T-helper 1 cell (primary cell): ENCODE data around the gene POLA1.

Experiments used
- DNase-seq, 5 donors: peaks; one replicate each; pipeline ENCODE4 v3.0.0-alpha.2; 2012 to 2020

Gene POLA1

DNA sequence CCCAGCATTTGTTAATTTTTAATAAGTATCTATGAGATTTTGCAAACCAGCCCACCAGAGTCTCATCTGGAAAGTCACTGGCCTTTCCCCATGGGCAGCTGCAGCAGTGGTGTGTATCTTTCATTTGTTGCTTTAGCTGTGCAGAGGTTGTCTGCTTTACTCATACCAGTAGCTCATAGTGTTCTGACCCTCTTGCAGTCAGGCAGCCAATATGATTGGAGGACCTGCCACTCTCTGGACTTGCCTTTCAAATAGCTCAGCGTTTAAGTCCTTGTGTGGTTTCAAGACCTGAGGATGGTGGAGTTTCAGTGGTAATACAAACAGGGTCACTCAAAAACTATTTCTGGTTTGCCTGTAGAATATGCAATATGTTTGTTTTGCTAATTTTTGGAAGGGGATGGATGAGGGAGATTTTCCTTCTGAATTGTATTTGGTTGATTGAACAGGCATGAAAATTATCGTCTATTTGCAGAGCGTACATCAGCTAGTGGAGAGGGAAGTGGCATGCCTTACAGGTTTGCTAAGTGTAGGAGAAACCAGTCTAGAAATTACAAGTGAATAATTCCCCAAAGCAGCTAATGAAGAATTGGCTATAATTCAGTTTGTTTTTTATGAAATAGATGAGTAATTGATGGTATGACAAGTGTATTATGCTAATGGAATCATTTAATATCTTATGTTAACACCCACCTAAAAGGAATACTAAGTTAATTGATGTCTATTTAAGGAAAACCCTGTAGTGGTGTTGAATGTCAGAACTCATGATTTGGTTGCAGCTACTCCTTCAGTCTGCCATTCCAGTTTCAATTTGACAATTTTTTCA lies 8.9 kb downstream of the POLA1 start:
- DNase-seq: no peak

DNA sequence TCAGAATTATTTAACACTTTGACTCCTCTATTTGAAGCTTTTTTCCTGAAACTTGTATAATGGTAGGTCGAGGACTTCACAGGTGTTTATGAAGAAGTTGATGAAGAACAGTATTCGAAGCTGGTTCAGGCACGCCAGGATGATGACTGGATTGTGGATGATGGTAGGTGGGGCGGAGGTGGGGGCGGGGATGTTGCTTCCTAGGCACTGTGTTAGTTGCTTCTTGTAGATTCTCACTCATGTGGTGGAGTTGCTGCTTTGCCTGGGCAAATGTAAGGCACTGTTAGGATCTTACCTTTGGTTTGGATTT lies 9.4 kb downstream of the POLA1 start:
- DNase-seq: no peak

DNA sequence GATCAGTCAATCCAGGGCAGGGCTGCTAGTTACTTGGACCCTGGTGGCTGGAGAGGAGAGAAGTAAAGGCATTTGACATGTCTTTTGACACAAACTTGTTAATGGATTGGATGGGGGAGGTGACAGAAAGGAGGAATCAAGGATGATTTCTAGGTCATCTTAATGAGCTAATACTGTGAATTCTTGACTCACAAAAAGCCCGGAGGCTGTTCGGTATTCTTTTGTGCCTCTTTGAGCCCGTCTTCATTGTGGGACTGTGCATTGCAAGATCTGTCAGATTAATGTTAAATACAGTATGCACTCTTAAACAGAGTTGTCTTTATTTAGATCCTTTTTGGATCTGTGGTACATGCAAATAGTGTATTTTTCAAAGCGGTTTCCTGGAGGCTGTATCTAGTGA lies 25.1 kb downstream of the POLA1 start:
- DNase-seq: no peak

DNA sequence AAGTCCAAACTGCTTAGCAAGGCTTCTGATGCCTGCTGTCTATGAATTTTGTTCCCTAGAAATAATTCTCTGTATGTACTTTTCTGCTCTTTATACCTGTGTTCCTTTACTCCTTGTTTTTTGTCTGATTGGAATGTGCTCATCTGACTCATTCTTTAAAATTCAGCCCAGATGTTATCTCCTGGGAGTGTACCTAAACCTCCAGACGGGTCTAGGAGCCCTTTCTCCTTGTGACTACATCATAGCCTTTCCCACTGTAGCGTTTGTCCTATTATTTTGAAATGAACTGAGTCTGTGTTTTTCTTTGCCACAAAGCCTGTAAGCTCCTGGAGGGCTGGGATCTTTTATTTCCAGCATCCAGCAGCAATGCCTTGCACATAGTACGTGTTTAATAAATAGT lies 26.3 kb downstream of the POLA1 start:
- DNase-seq: no peak

DNA sequence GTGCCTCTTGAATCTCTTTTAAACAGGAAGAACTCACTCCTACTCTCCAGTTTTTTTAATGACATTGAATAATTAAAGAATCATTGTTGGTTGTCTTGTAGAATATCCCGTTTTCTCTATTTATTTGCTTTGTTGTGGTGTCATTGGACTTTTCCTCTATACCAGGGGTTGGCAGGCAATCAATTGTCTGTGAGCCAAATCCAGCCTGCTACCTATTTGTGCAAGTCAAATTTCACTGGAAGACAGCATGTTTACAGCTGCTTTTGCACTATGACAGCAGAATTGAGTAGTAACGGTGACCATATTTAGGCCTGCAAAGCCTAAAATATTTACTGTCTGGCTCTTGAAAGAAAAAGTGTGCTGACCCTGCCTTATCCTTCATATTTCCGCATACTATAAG lies 34.8 kb downstream of the POLA1 start:
- no peak for DNase-seq

DNA sequence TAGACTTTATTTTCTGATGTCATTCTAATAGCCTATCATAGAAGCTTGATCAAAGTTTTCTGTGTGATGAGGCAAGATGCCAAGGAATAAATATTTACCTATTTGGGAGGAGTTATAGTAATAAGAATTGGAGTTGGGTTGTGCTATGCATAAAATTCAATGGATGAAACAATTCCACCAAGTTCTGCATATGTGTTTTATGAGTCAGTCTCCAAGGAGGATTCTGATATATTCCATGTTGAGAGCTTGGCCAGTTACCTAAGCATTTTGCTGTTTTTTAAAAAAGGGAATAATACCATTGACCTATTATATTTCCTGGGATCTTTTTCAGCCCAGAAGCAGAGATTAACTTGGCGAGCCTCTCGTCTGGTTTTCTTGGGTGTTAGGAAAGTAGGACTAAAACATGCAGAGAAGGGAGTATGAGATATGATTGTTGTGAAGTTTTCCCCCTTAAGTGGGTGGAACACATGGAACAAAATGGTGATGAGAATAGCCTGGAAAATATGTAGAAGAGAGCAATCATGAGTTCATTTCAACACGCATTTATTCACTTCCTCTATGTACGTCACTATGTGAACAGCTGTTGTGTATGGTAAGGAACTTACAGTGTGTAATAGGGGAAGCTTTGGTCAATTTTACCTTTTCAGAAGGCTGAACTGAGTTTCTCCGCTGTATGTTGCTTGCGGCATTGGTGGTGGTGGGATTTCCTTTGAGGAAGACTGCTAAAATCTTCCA lies 39.2 kb downstream of the POLA1 start:
- DNase-seq: no peak

DNA sequence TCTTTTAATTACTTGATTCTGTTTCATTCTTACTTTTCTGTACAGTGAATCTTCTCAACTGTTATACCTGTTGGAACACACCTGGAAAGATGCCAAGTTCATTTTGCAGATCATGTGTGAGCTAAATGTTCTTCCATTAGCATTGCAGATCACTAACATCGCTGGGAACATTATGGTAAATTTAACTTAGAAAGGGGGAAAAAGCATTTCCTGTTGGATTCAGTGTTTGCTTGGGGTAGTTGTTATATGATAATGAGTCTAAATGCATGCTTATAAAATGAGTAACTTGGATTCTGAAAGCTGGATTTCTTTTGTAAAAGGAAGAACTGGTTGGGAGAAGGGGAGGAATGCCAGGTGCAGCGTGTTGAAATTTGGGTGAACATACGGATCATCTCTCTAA lies 47.6 kb downstream of the POLA1 start:
- no peak for DNase-seq

DNA sequence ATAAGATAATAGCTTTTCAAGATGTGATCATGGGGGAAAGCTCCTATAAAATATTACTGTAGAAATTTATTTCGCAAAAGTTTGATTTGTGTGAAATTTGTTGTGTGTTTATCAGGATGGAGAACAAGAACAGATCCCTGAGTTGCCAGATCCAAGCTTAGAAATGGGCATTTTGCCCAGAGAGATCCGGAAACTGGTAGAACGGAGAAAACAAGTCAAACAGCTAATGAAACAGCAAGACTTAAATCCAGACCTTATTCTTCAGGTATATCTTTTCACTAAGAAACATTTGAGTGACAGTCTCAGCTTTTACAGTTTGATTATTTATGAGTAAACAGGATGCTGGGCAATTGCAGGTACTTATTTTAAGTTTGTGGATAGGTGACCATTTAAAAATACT lies 54.5 kb downstream of the POLA1 start:
- DNase-seq: no peak

DNA sequence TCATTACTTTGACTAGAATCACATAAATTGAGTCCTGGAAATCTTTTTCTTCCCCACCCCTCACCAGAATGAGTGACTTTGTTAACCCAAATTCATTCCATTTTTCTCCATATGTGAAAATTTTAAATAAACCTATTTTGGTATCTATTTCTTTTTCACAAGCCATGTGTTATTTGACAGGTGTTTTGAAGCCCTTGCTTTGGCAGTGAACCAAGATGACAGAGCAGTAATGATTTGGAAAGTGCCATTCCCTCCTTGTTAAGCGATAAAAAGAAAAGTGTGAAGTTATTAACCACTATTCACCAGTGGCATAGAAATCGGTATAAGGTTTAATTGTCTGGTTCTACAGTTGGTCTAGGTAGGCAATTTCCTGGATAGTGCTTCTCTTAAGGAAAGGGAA lies 66.1 kb downstream of the POLA1 start:
- no peak for DNase-seq

DNA sequence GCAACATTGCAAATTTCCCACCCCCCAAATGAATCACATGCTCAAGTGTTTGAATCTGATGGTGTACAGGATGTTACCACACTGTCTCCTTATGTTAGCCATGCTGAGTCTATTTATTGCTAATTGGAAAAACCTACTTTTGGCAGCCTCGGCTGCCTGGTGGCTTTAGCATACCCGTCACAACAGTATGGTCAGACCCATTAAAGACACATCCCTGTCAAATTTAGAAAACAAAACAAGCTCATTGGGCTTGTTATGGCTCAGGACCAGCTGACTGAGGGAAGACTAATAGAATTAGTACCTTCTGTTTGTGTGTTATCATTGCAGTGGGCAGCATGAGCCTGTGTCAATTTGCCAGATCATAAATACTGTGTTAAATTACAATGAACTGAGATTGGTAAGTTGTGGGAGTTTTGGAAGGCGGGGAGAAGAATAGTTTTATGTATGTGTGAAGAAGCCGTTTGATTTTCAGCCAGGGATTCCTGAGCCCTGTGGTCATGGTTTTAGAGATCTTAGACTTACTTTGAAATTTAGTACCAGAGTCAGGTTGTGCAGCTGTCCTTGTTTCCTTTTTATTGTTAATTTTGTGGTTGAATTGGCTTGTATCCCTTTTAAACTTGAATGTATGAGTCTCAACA lies 66.8 kb downstream of the POLA1 start:
- no peak for DNase-seq

DNA sequence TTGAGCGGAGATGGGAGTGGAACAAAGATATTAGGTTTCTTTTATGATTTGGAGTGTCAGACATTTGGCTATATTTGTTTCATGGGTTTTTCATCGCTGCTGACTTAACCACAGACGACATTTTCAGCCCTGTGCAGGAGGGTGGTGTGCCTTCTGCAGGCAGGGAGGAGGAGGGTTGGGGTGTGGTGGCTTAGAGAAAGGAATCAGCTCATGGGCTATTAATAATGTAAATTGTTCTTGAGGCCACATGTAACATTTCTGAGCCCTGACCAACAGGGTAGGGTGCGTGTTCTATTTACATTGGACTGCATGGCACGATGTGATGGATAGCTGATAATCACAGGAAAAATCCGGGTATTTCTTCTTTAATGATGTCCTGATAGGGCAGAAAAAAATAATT lies 67.6 kb downstream of the POLA1 start:
- DNase-seq: no peak

DNA sequence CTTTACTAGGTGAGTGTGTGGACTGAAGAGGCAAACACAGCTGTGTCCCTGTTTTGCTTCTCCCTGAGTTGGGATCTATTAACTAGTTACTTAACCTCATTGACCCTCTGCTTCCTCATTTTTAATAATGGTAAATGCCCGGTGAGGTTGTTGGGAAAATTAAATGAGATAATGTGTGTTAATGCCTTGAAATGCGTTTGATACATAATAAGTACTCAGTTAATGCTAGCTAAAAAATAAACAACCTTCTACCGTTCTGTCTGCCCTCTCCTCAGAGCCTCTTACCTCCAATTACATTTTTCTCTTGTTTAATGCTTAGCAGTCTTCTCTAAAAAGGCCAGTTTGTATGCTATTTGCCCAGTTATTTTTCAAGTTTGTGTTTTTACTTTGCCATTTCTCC lies 70.3 kb downstream of the POLA1 start:
- DNase-seq: no peak

DNA sequence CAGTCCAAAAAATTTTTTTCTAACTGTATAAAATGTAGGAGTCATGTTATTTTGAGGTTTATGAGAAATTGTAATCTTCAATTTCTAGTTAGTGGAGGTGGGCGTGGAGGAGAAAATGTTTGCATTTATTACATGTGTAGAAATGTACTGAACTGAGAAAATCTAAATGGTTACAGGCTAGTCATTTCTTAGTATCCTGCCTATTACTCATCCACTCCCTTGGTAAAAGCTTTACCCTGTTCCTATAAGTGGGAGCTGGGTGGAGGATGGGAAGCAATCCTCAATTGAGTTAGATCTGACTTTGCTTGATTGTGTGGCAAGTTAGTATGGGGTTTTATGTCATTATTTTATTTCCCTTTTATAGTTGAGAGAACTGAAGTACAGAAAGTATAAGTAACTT lies 73.8 kb downstream of the POLA1 start:
- DNase-seq: no peak

DNA sequence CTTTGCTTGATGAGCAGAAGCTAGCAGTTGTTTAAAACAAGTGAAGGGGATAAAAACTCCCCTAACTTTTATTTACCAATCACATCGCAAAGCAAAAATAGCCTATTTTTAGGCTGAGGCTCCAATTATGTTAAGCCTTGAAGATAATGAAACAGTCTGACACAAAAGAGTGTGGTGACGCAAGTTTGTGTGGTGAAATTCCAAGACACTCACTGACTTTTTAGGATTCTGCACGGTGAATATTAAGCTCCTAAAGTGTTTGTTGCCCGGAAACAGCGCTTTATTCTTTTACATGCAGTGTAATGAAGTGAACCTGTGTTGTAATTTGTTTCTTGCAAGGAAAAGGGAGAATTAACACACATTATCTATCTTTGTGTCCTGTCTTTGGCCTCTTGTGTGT lies 74.8 kb downstream of the POLA1 start:
- DNase-seq: no peak

DNA sequence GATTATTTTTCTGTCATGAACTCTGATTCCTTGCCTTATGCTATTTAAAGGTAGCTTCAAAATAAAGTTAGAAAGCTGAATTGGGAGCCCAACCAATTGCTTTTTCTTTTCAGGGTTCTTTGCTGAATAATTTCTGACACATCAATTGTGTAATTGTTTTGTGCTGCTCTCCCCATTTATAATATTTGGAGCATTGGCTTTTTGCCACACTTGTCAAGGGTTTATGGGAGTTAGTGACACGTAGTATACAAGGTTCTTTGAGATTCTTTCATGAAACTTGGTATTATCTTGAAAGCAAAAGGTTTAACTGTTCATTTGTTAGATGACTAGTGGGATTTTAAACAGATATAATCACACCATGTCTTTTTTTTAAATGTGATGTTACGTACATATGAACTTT lies 80.9 kb downstream of the POLA1 start:
- DNase-seq: no peak

DNA sequence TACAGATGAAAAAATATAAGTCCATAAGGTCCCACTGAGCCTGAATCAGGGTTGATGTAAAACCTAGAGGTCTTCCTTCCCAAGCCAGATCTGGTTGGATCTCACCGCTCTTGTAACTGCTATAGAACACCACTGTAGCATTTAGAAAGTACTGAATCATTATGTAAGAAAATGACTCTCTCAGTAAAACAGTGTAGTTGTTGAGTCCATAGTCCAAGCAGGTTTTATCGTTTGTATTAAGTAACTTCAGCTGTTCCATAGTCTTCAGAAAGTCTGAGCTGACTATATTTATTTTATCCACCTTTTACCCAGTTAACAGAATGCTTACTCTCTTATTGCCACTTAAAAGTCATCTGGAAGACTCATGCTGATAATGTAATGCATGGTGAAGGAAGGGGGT lies 82.2 kb downstream of the POLA1 start:
- no peak for DNase-seq

DNA sequence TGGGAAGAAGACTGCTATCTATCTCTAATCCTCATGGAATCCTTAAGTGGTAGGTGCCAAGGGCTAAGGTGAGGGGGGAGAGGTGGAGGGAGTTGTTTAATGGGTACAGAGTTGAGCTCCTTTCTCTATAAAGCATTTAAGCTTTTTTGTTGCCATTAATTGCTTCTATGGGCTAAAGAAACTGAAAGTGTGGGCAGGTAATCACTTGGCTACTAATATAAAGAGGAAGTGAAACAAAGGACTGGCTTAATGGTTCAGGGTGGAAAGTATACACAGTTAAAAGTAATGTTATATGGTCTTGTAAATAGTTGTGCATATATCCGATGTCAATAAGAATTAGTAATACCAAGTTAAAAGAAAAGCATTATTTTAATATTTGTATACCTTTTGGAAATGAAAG lies 83.9 kb downstream of the POLA1 start:
- no peak for DNase-seq

DNA sequence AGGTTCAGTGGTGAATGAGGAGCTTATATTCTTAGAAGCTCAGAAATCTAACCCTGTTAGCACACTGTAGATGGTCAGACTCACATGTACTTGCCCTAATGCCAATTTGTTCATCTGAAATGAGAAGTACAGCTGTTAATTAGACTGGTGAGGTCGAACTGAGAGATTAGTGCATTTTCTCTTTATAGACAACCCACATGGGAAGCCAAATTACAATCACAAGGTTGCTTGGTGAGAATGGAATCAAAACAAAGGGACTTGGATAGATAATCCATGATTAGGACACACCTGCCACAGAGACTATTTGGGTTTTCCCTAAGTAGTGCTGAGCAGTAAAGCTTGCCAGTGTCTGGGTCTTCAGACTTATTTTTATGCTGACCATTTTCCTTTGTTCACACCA lies 88.3 kb downstream of the POLA1 start:
- no peak for DNase-seq

DNA sequence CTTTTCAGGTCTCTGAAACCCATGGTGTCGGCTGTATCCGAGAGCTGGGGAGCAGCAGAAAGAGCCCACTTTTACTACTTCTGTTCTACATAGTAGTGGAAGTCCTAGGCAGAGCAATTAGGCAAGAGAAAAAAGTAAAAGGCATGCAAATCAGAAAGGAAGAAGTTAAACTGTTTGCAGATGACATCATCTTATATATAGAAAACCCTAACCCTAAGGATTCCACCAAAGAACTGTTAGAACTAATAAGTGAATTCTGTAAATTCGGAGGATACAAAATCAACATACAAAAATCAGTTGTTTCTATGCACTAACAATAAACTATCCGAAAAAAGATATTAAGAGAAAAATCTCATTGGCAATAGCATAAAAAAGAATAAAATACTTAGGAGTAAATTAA lies 95.3 kb downstream of the POLA1 start:
- no peak for DNase-seq

DNA sequence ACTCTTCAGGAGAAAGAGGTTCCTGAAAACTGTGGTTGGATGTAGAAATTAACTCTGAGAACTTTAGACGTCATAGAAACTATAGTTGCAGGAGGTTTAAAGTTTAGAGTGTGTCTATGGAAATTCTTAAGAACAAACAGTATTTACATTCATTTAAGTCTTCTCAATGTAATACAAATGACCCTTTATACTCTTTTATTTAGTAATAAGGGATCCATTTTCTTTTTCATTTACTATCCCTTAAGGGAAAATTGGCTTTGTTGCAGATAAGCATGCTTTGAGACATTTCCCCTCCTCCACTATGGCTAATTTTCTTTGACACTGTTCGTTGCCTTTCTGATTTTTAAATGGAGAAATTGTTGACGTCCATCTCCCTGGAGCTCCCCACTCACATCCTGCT lies 96.4 kb downstream of the POLA1 start:
- no peak for DNase-seq

DNA sequence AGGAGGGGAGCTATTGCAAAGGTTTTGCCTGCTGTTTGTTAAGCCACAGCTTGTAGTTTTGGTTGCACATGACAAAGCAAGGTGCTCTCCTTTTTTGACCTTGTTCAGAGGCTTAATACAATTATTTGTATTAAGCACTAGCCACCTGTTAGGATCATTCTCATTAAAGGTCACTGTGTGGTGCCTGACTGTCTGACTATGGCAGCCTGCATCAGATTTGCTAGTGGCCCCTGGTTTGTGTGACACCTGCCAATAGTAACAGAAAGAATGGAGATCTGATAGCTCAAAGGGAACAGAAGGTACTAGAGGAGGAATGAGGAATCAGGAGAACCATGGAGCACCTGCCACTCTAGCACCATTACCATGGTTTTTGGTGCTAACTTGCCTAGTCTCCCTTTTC lies 102.5 kb downstream of the POLA1 start:
- no peak for DNase-seq

DNA sequence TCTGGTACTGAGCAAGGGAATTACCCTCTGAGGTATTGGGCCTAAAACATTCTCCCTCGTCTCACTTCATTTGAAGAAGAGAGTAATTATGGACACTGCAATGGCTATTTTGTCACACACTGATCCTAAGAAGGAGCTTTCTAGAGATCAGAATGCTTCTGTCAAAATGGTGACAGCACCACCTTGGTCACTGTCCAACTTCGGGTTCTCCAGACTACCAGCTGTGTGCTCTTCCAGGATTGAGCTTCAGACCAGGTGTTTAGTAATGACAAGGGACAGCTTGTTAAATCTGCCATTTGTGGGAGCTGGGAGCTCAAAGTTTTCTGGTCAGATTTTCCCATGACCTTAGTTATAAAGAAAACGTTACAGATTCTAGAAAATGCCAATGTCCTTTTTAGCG lies 105.4 kb downstream of the POLA1 start:
- no peak for DNase-seq

DNA sequence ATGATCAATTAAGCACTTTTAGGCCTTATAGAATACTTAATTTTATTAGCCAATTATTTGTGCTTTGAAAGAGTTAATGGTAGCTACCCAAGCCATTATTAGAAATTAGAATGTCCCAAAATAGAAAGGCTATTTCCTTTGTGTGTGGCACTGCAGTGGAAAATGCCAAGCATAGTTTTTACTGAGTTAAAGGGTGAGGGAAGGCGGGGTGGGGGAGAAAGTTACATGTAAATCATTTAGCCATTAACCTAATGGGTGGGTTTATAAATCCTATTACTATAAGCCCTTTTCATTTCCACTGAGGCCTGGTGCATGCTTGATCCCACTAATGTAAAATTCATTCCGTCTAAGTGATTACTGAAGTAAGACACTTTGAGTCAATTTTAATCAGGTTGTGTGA lies 105.8 kb downstream of the POLA1 start:
- DNase-seq: no peak

DNA sequence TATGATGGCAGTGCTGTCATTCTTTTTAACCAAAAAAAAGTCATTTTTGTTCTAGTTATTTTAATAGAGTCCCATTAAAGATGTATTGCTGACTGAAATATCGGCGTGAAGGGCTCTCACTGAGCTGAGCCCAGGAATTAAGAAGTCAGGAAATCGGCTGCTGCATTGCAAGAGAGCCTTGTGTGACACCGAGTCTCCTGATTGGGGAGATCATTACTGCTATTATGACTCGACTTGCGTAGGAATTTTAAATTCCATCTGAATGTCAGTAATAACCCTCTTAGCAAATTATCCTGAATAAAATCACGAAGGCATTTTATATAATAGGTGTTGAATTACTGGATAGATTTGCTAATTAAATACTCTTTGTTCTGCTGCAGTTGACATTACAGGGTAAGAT lies 111.5 kb downstream of the POLA1 start:
- no peak for DNase-seq
